ENCODE data around the gene LSM3. TPM values are rescaled to one million over a fixed set of nuclear protein-coding genes. Genes with fewer than 3 reads are reported as not detected.
A peak's percentile ranks its signal among the peaks of the same experiment; 100 is the strongest.

Gene LSM3
- total RNA-seq, 4 donors from 2014 or later: 4.8 to 7.9 (median 5.8) TPM

GRCh38 chr3:14231998-14232501 lies 53.4 kb downstream of the LSM3 start:
- Histone ChIP-seq H3K36me3 (no peaks in the 10 kb centered on the region), H3K27me3 (no peaks in the 10 kb centered on the region)
- 74 to 78% methylated on average over 4 of the region's 4 CpGs for WGBS, 2 donors

GRCh38 chr3:14234251-14235002 lies 55.8 kb downstream of the LSM3 start:
- no peaks in the 10 kb centered on the region for H3K27me3 ChIP-seq
- H3K4me3 ChIP-seq: no peak overlapping the region
- 66 to 69% methylated on average over 12 of the region's 12 CpGs for WGBS, 2 donors
- peaks cover 0 to 12% (median 0%) of the 10 kb centered on the region in 4 donors for H3K9me3 ChIP-seq
- TF ChIP-seq EP300 (IDR thresholded peaks at IDR 0.05): peak; percentile 53 to 80
- no peak for TF ChIP-seq CTCF (IDR thresholded peaks at IDR 0.05)
- peak; percentile 51 to 72 for DNase-seq (ENCODE audit: low spot score in 2 of 2)
- peaks cover 0 to 12% (median 0%) of the 10 kb centered on the region in 4 donors for H3K4me1 ChIP-seq
- H3K36me3 ChIP-seq: no peaks in the 10 kb centered on the region
- peak overlapping the region; percentile 52 to 85 (median 74) for H3K27ac ChIP-seq

More at GRCh38 chr3:14231998-14232501, 53.4 kb downstream of the LSM3 start:
- peaks cover 0 to 12% (median 0%) of the 10 kb centered on the region in 4 donors for H3K4me1 ChIP-seq
- H3K9me3 ChIP-seq: peaks cover 0 to 12% (median 0%) of the 10 kb centered on the region in 4 donors
- no peak overlapping the region for H3K27ac ChIP-seq
- TF ChIP-seq POLR2A (IDR thresholded peaks at IDR 0.05): no peak
- no peak for TF ChIP-seq CTCF (IDR thresholded peaks at IDR 0.05)
- TF ChIP-seq EP300 (IDR thresholded peaks at IDR 0.05): no peak
- DNase-seq (ENCODE audit: low spot score in 2 of 2): no peak
- H3K4me3 ChIP-seq: no peak overlapping the region

- peak overlapping the region; percentile 25 to 85 (median 68) for H3K27ac ChIP-seq
- TF ChIP-seq POLR2A (IDR thresholded peaks at IDR 0.05) (no peak), CTCF (IDR thresholded peaks at IDR 0.05) (no peak), EP300 (IDR thresholded peaks at IDR 0.05) (no peak)
- peaks cover 0 to 12% (median 0%) of the 10 kb centered on the region in 4 donors for H3K4me1 ChIP-seq
- no peak for DNase-seq (ENCODE audit: low spot score in 2 of 2)
- no peaks in the 10 kb centered on the region for H3K27me3 ChIP-seq
- H3K36me3 ChIP-seq: no peaks in the 10 kb centered on the region
- H3K9me3 ChIP-seq: peaks cover 0 to 12% (median 0%) of the 10 kb centered on the region in 4 donors
- WGBS, 2 donors: 58 to 60% methylated on average over 4 of the region's 4 CpGs
- H3K4me3 ChIP-seq: no peak overlapping the region
Measured at GRCh38 chr3:14235003-14235911, 56.6 kb downstream of the LSM3 start.

- peak overlapping the region; percentile 25 to 85 (median 68) for H3K27ac ChIP-seq
- H3K4me1 ChIP-seq: peaks cover 0 to 12% (median 0%) of the 10 kb centered on the region in 4 donors
- H3K36me3 ChIP-seq: no peaks in the 10 kb centered on the region
- no peak for DNase-seq (ENCODE audit: low spot score in 2 of 2)
- peaks cover 0 to 12% (median 0%) of the 10 kb centered on the region in 4 donors for H3K9me3 ChIP-seq
- no peak overlapping the region for H3K4me3 ChIP-seq
- no peak for TF ChIP-seq CTCF (IDR thresholded peaks at IDR 0.05)
- TF ChIP-seq POLR2A (IDR thresholded peaks at IDR 0.05): no peak
- no peak for TF ChIP-seq EP300 (IDR thresholded peaks at IDR 0.05)
- WGBS, 2 donors: 59 to 71% methylated on average over 7 to 8 of the region's 8 CpGs
- no peaks in the 10 kb centered on the region for H3K27me3 ChIP-seq
Measured at GRCh38 chr3:14235912-14236295, 57.3 kb downstream of the LSM3 start.
